Caco-2 (cell line): ENCODE data around the gene PDXDC1. TPM values are rescaled to one million over a fixed set of nuclear protein-coding genes. Genes with fewer than 3 reads are reported as not detected.
"Not testable (repeated sequence)": the region's sequence is repeated elsewhere in the genome, so short reads cannot be mapped to it uniquely, and the experiment has no call there.

Source experiments
- BruUV-seq: library from RNA; stranded (reverse); fragments of 400-500 nt; replicated peaks from 2 replicates; lab custom pipeline; 2021; lab: Mats Ljungman, UMichigan
- CTCF ChIA-PET: fragments of 300-600 bp; sonication (Branson Sonifier 250); formaldehyde crosslinking; loops from one replicate; lab custom pipeline; 2022; ENCODE audit warnings: antibody characterized with exemption; lab: Charles Lee
- POLR2A ChIA-PET: fragments of 300-600 bp; sonication (Branson Sonifier 250); formaldehyde crosslinking; loops from one replicate; lab custom pipeline; 2022; ENCODE audit warnings: antibody characterized with exemption; lab: Charles Lee
- DNase-seq, 2 experiments: peaks; one replicate each; pipeline versions ENCODE4 v3.0.0 to v3.0.0-alpha.2; 2020 to 2022
- H3K27me3 ChIP-seq: replicated peaks from 2 replicates; pipeline ENCODE4 v1.6.0; 2011; ENCODE audit warnings: low read length; ENCODE audit not compliant: control insufficient read depth, insufficient read depth
- H3K36me3 ChIP-seq: 2 replicates; pipeline ENCODE4 v1.5.1; 2011; ENCODE audit warnings: low read length; ENCODE audit not compliant: control insufficient read depth, insufficient read depth
- H3K4me1 ChIP-seq: fragments of 250-450 bp; sonication (Bioruptor Pico); 2 replicates; pipeline ENCODE4 v1.5.1; 2020; ENCODE audit warnings: mild to moderate bottlenecking
- H3K4me3 ChIP-seq: 2 replicates; pipeline ENCODE4 v1.5.1; 2011; ENCODE audit warnings: low read depth, mild to moderate bottlenecking, control low read depth, low read length
- H3K9me3 ChIP-seq: fragments of 250-450 bp; sonication (Bioruptor Pico); 2 replicates; pipeline ENCODE4 v1.5.1; 2020; ENCODE audit warnings: mild to moderate bottlenecking, moderate library complexity
- H3K27ac Mint-ChIP-seq: one replicate; pipeline ENCODE4 v1.8.0; 2022; ENCODE audit warnings: mixed read lengths; ENCODE audit not compliant: unreplicated experiment
- H3K27me3 Mint-ChIP-seq: one replicate; pipeline ENCODE4 v1.8.0; 2022; ENCODE audit warnings: mixed read lengths; ENCODE audit not compliant: insufficient read depth, unreplicated experiment
- H3K36me3 Mint-ChIP-seq: one replicate; pipeline ENCODE4 v1.8.0; 2022; ENCODE audit warnings: mild to moderate bottlenecking, mixed read lengths; ENCODE audit not compliant: insufficient read depth, unreplicated experiment
- H3K4me1 Mint-ChIP-seq: one replicate; pipeline ENCODE4 v1.8.0; 2022; ENCODE audit warnings: low read depth, mixed read lengths; ENCODE audit not compliant: unreplicated experiment
- H3K4me3 Mint-ChIP-seq: one replicate; pipeline ENCODE4 v1.8.0; 2022; ENCODE audit warnings: mild to moderate bottlenecking, moderate library complexity, mixed read lengths; ENCODE audit not compliant: unreplicated experiment
- H3K9me3 Mint-ChIP-seq: one replicate; pipeline ENCODE4 v1.8.0; 2022; ENCODE audit warnings: mixed read lengths; ENCODE audit not compliant: unreplicated experiment
- intact Hi-C: fragments of 100-400 bp; cut with micrococcal nuclease; formaldehyde crosslinking; loops from one replicate; pipeline ENCODE4 v1.10.0; 2022; ENCODE audit not compliant: unreplicated experiment
- total RNA-seq: library from RNA; stranded (reverse); gene quantifications from 2 replicates; pipeline ENCODE4 v1.2.3, GENCODE V29; 2022

PDXDC1 gene
- total RNA-seq, 1 experiment from 2014 or later, result 139 TPM

DNA sequence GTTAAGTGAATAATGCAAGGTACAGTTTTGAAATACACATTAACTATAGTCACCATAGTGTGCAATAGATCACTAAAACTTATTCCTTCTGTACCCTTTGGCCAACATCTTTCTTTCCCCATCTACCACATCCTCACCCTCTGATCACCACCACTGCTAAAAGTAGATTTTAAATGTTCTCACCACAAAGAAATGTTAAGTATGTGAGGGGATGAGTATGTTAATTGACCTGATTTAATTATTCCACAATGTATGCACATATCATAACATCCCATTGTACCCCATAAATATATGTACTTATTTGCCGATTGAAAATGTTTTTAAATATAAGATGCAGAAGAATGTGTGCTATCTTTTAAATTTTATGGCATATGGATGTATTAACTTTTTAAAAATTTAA, 188.2 kb downstream of the PDXDC1 start:
- H3K27ac Mint-ChIP-seq, H3K9me3 Mint-ChIP-seq, H3K4me3 ChIP-seq, H3K27me3 Mint-ChIP-seq, H3K4me1 Mint-ChIP-seq, H3K36me3 ChIP-seq, H3K36me3 Mint-ChIP-seq, POLR2A ChIA-PET, BruUV-seq, DNase-seq, H3K4me1 ChIP-seq, H3K4me3 Mint-ChIP-seq, H3K9me3 ChIP-seq, intact Hi-C loops, H3K27me3 ChIP-seq, CTCF ChIA-PET: not testable (repeated sequence)

DNA sequence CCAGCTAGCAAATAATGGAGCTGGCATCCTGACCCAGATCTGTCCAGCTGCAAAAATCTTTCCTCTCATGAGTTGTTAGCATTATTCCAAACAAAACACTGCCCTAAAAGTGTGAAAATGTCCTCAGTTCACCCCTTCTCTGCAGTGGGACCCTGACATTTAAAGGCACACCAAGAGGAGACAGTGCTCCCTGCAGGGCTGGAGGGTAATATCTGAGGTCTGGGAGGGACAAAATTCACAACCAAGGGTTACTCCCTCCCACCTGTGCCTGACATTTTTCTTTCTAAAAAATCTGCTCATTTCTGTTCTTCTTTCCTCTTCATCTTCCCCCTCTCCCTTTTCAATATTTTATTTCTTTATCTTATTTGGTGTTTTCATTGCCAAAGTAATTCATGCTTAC, 191.4 kb downstream of the PDXDC1 start:
- intact Hi-C loops, DNase-seq, H3K9me3 ChIP-seq, H3K4me1 ChIP-seq, POLR2A ChIA-PET, H3K27me3 ChIP-seq, H3K27me3 Mint-ChIP-seq, BruUV-seq, H3K4me1 Mint-ChIP-seq, H3K27ac Mint-ChIP-seq, H3K36me3 Mint-ChIP-seq, CTCF ChIA-PET, H3K36me3 ChIP-seq, H3K4me3 ChIP-seq, H3K9me3 Mint-ChIP-seq, H3K4me3 Mint-ChIP-seq: not testable (repeated sequence)

DNA sequence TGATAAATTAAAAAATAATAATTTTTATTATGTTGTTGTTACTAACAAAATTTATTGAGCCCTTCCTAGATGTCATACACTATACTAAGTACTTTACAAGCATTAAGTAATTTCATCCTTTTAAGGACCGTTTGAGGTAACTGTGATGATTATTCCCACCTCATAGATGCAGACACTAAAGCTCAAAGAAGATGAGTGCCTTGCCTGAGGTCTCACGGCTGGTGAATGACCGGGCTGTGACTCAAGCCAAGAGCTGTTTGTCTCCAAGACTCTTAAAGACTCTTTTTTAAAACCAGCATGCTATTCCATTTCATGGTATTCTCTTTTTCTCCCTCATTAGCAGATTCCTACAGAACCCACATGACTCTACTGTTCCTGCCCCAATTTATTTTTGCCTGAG, 193.5 kb downstream of the PDXDC1 start:
- H3K27me3 ChIP-seq, H3K9me3 ChIP-seq, H3K36me3 ChIP-seq, H3K4me1 Mint-ChIP-seq, H3K4me3 ChIP-seq, DNase-seq, H3K4me1 ChIP-seq, POLR2A ChIA-PET, CTCF ChIA-PET, BruUV-seq, H3K36me3 Mint-ChIP-seq, intact Hi-C loops, H3K4me3 Mint-ChIP-seq, H3K27ac Mint-ChIP-seq, H3K9me3 Mint-ChIP-seq: not testable (repeated sequence)
- peaks cover 15% of the 10 kb centered on the region for H3K27me3 Mint-ChIP-seq

DNA sequence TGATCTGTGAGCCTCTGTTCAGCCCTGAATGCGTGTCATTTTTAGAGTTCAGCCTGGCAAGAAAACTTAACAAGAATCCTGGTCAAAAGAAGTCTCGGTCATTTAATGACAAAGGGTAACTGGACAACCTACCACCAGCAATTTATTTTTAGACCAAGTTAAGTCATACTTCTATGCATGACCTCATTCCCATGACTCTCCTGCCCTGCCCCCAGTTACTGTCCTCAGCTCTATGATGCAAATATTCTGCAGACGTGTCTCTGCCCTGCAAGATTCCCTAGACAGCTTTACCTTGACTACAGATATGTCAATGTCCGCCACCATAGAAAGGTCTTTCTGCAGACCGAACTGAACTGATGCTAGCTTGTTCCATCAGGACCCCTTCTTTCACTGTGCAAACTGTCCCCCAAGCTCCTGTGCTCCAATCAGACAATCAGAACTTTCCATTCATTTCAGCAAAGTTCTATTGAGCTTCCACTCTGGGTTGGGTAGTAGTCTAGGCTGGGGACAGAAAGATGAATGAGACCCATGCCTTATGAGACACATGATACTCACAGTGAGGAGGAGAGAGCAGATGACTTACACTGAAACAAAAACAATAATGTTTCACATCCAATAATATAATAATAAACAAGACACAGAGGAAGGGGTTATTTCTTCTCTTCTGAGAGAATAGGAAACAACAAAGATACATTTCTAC, 194.3 kb downstream of the PDXDC1 start:
- H3K4me3 ChIP-seq, H3K4me1 ChIP-seq, H3K4me1 Mint-ChIP-seq, POLR2A ChIA-PET, H3K4me3 Mint-ChIP-seq, CTCF ChIA-PET, H3K36me3 ChIP-seq, intact Hi-C loops, H3K27me3 ChIP-seq, BruUV-seq, H3K36me3 Mint-ChIP-seq, H3K9me3 Mint-ChIP-seq, DNase-seq, H3K9me3 ChIP-seq, H3K27ac Mint-ChIP-seq: not testable (repeated sequence)
- peaks cover 15% of the 10 kb centered on the region for H3K27me3 Mint-ChIP-seq

DNA sequence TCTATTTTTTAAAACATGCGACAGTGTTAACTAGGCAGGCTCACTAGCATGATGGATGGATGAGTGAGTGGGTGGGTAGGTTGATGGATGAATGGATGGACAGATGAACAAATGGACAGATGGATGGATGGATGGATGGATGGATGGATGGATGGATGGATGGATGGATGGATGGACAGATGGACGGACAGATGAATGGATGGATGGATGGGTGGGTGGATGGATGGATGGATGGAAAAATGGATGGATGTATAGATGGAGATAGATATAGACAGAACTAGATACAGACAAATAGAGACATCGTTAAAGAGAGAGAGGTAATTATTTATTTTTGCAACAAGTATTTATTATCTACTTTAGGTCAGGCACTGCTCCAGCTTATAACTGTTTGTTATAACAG, 205.1 kb downstream of the PDXDC1 start:
- DNase-seq, H3K36me3 ChIP-seq, CTCF ChIA-PET, H3K9me3 ChIP-seq, intact Hi-C loops, H3K4me3 ChIP-seq, H3K36me3 Mint-ChIP-seq, H3K4me1 ChIP-seq, H3K9me3 Mint-ChIP-seq, POLR2A ChIA-PET, BruUV-seq, H3K4me3 Mint-ChIP-seq, H3K27me3 ChIP-seq, H3K4me1 Mint-ChIP-seq, H3K27ac Mint-ChIP-seq: not testable (repeated sequence)
- H3K27me3 Mint-ChIP-seq, result peaks cover 13% of the 10 kb centered on the region

DNA sequence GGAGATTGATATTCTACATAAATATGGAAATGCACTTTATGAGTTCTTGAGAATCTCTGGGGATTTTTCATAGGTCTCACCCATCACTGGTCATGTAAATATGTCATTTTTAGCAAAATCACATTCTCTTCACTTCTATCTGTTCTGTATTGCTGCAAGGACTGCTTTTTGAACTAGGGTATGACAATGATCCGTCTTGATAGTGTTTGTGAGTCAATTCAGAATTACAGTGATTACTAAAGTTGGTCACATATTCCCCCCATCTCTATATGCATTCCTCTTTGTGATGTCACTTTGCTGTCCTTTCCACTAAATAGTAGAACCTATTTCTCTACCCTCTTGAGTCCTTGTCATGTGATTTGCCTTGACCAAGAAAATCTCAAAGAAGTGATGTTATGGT, 206.1 kb downstream of the PDXDC1 start:
- POLR2A ChIA-PET, H3K36me3 ChIP-seq, H3K36me3 Mint-ChIP-seq, H3K9me3 Mint-ChIP-seq, intact Hi-C loops, H3K4me1 ChIP-seq, H3K27me3 ChIP-seq, DNase-seq, H3K4me1 Mint-ChIP-seq, CTCF ChIA-PET, H3K9me3 ChIP-seq, H3K4me3 Mint-ChIP-seq, BruUV-seq, H3K4me3 ChIP-seq, H3K27ac Mint-ChIP-seq: not testable (repeated sequence)
- peaks cover 11% of the 10 kb centered on the region for H3K27me3 Mint-ChIP-seq

DNA sequence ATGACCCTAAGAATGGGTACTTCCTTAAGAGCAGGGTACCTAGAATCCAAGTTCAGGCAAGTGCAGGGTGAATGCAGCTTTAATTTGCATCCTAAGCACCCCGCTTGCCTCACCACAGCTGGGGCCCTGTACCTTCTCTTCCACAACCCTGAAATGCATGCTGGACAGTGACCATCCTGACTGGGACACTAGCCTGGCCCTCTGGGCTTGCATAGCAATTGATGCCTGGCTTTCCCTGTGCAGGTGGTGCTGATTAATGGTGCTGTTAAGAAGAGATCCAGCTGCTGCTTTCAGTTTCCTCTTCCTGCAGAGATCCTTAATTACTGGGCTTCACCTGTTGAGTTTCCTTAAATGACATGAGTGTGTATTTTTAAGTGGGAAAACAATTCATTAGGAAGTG, 209.2 kb downstream of the PDXDC1 start:
- H3K36me3 Mint-ChIP-seq, H3K27ac Mint-ChIP-seq, CTCF ChIA-PET, H3K27me3 Mint-ChIP-seq, H3K36me3 ChIP-seq, H3K9me3 ChIP-seq, H3K27me3 ChIP-seq, DNase-seq, H3K4me1 Mint-ChIP-seq, intact Hi-C loops, H3K4me3 Mint-ChIP-seq, H3K9me3 Mint-ChIP-seq, H3K4me3 ChIP-seq, BruUV-seq, POLR2A ChIA-PET, H3K4me1 ChIP-seq: not testable (repeated sequence)
